Smooth muscle cell (in vitro differentiated cells): Measurements from ENCODE around the gene CBFA2T3. TPM values are rescaled to one million over a fixed set of nuclear protein-coding genes. Genes with fewer than 3 reads are reported as not detected.

Experiments
- DNase-seq: peaks from one replicate; lab custom pipeline; 2025; ENCODE audit not compliant: unreplicated experiment; lab: John Stamatoyannopoulos, UW
- H2AFZ ChIP-seq: fragments of 200-600 bp; sonication (generic); 2 replicates; pipeline ENCODE4 v1.6.0; 2016; ENCODE audit warnings: antibody characterized with exemption, low read depth, mild to moderate bottlenecking
- H3F3A ChIP-seq: fragments of 200-600 bp; sonication (generic); 2 replicates; pipeline ENCODE4 v1.6.0; 2017; ENCODE audit warnings: antibody characterized with exemption, low read depth
- H3K27ac ChIP-seq: fragments of 200-600 bp; sonication (generic); 2 replicates; pipeline ENCODE4 v1.5.1; 2016; ENCODE audit warnings: low read depth, mild to moderate bottlenecking
- H3K27me3 ChIP-seq: fragments of 200-600 bp; sonication (generic); 2 replicates; pipeline ENCODE4 v1.6.1; 2016; ENCODE audit warnings: low read depth, mild to moderate bottlenecking
- H3K36me3 ChIP-seq: fragments of 200-600 bp; sonication (generic); 2 replicates; pipeline ENCODE4 v1.5.1; 2016; ENCODE audit warnings: low read depth
- H3K4me1 ChIP-seq: fragments of 200-600 bp; sonication (generic); 2 replicates; pipeline ENCODE4 v1.5.1; 2016; ENCODE audit warnings: low read depth
- H3K4me2 ChIP-seq: fragments of 200-600 bp; sonication (generic); 2 replicates; pipeline ENCODE4 v1.6.0; 2016; ENCODE audit warnings: mild to moderate bottlenecking
- H3K4me3 ChIP-seq: fragments of 200-600 bp; sonication (generic); 2 replicates; pipeline ENCODE4 v1.5.1; 2016; ENCODE audit warnings: mild to moderate bottlenecking
- H3K79me2 ChIP-seq: fragments of 200-600 bp; sonication (generic); 2 replicates; pipeline ENCODE4 v1.6.0; 2016; ENCODE audit warnings: low read depth, mild to moderate bottlenecking
- H3K9ac ChIP-seq: fragments of 200-600 bp; sonication (generic); 2 replicates; pipeline ENCODE4 v1.6.0; 2016; ENCODE audit warnings: low read depth
- H3K9me3 ChIP-seq: fragments of 200-600 bp; sonication (generic); replicated peaks from 2 replicates; pipeline ENCODE4 v1.5.1; 2016; ENCODE audit warnings: low read depth
- H4K20me1 ChIP-seq: fragments of 200-600 bp; sonication (generic); 2 replicates; pipeline ENCODE4 v1.6.0; 2016; ENCODE audit warnings: low read depth
- WGBS: methylation state at CpG from one replicate; pipeline ENCODE4 v1.1.7; 2016; ENCODE audit warnings: low lambda C conversion rate; 5-methylcytosine and 5-hydroxymethylcytosine counted together
- polyA plus RNA-seq: library from polyadenylated mRNA; unstranded; fragments of >200 nt; fragmentation: Nextera tagmentation; extraction: Ambion mirVana; gene quantifications from 2 replicates; pipeline ENCODE4 v1.2.1, GENCODE V29; 2016
- total RNA-seq: library from RNA; depleted of rRNA; stranded (reverse); fragments of >200 nt; gene quantifications from 2 replicates; pipeline ENCODE4 v1.2.3, GENCODE V29; 2014
- TF ChIP-seq, protein P1 (sequence below): fragments of 200-600 bp; sonication (generic); IDR thresholded peaks from 2 replicates; pipeline ENCODE4 v1.5.1; 2017; ENCODE audit warnings: borderline replicate concordance, mild to moderate bottlenecking, antibody characterized with exemption; ENCODE audit not compliant: insufficient read depth, poor library complexity, severe bottlenecking

Gene CBFA2T3
- total and polyA plus RNA-seq, 2 experiments from 2014 or later: 0.25 TPM; not detected in 1

DNA sequence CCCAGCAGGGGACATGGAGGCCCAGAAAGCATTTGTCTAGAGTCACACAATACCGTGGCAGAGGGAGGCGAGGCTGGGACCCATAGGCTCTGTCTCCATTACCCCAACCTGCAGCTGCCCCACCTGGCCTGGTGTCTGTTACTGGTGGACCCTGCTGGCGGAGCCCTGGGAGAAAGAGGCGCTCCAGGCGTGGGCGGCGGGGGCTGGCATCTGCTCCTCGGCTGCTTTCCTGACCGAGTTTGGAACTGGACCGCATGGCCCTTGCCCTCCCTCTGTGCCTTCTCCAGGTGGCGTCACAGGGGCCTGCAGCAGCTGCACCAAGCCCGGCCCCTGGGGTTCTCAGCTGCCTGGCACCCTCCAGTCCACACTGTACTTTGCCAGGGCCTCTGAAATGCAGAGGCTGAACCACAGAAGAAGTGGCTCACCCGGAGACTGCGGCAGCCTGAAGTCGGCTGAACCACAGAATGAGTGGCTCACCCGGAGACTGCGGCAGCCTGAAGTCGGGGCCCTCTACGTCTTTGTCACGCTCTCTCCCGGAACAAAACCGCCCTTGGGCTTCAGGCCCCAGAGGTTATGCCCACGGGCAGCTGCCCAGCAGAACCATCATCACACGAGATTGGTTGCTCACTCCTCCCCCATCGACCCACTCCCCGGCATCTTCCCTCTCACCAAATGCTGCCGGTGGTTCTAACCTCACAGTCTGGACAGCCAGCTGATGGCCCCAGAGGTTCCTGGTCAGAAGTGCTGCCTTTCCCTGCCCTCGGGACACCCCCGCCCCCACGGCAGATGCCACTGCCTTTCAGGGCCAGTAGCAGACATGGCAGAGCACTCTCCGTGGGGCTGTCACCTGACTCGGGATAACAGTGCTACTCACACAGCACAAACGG, 20.2 kb downstream of the CBFA2T3 start:
- Histone ChIP-seq H3K27me3 (peaks cover 5% of the 10 kb centered on the region), H3K27ac (no peak overlapping the region), H3K79me2 (no peaks in the 10 kb centered on the region), H3K36me3 (no peaks in the 10 kb centered on the region), H3K4me1 (no peaks in the 10 kb centered on the region), H2AFZ (no peak overlapping the region), H3K9ac (no peak overlapping the region), H3K4me3 (no peak overlapping the region), H3F3A (no peaks in the 10 kb centered on the region), H3K4me2 (no peak overlapping the region), H3K9me3 (no peaks in the 10 kb centered on the region), H4K20me1 (no peaks in the 10 kb centered on the region)
- TF ChIP-seq, protein P1, sequence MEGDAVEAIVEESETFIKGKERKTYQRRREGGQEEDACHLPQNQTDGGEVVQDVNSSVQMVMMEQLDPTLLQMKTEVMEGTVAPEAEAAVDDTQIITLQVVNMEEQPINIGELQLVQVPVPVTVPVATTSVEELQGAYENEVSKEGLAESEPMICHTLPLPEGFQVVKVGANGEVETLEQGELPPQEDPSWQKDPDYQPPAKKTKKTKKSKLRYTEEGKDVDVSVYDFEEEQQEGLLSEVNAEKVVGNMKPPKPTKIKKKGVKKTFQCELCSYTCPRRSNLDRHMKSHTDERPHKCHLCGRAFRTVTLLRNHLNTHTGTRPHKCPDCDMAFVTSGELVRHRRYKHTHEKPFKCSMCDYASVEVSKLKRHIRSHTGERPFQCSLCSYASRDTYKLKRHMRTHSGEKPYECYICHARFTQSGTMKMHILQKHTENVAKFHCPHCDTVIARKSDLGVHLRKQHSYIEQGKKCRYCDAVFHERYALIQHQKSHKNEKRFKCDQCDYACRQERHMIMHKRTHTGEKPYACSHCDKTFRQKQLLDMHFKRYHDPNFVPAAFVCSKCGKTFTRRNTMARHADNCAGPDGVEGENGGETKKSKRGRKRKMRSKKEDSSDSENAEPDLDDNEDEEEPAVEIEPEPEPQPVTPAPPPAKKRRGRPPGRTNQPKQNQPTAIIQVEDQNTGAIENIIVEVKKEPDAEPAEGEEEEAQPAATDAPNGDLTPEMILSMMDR: no peak
- no peak for DNase-seq
- WGBS: 87% methylated on average over 33 of the region's 33 CpGs

DNA sequence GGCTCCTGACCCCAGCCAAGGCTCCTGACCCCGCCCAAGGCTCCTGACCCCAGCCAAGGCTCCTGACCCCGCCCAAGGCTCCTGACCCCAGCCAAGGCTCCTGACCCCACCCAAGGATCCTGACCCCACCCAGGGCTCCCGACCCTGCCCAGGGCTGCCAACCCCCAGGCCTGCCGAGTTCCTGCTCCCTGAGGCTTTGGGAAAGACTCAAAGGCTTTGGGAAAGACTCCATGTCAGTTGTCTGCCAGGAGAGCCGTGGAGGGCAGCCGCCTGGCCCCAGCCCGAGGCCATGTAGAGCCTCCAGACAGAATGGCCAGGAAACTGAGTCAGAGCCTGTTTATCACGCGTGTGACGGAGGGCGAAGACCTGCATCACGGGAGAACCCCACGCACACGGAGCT, 21.1 kb downstream of the CBFA2T3 start:
- Histone ChIP-seq H2AFZ (no peak overlapping the region), H3F3A (no peaks in the 10 kb centered on the region), H3K9ac (no peak overlapping the region), H3K4me3 (no peak overlapping the region), H3K27me3 (peaks cover 5% of the 10 kb centered on the region), H3K27ac (no peak overlapping the region), H3K79me2 (no peaks in the 10 kb centered on the region), H3K9me3 (no peaks in the 10 kb centered on the region), H3K36me3 (no peaks in the 10 kb centered on the region), H3K4me1 (no peaks in the 10 kb centered on the region), H4K20me1 (no peaks in the 10 kb centered on the region), H3K4me2 (no peak overlapping the region)
- TF ChIP-seq, protein P1: no peak
- DNase-seq: no peak
- WGBS: 91% methylated on average over 14 of the region's 14 CpGs

- Histone ChIP-seq H3K9me3 (no peaks in the 10 kb centered on the region), H3K4me3 (no peak overlapping the region), H4K20me1 (no peaks in the 10 kb centered on the region), H3K27me3 (peaks cover 14% of the 10 kb centered on the region), H3K9ac (no peak overlapping the region), H2AFZ (no peak overlapping the region), H3K79me2 (no peaks in the 10 kb centered on the region), H3K27ac (no peak overlapping the region), H3K36me3 (no peaks in the 10 kb centered on the region), H3K4me2 (no peak overlapping the region), H3F3A (no peaks in the 10 kb centered on the region), H3K4me1 (no peaks in the 10 kb centered on the region)
- no peak for DNase-seq
- TF ChIP-seq, protein P1: no peak
- 88% methylated on average over 27 of the region's 28 CpGs for WGBS
Observed at GRCh38 chr16:88953003-88953690, 23.9 kb downstream of the CBFA2T3 start.
